ENCODE data around the gene ZNF280C.
"Not testable (repeated sequence)": the region's sequence is repeated elsewhere in the genome, so short reads cannot be mapped to it uniquely, and the experiment has no call there.

- TF ChIP-seq, protein P1, sequence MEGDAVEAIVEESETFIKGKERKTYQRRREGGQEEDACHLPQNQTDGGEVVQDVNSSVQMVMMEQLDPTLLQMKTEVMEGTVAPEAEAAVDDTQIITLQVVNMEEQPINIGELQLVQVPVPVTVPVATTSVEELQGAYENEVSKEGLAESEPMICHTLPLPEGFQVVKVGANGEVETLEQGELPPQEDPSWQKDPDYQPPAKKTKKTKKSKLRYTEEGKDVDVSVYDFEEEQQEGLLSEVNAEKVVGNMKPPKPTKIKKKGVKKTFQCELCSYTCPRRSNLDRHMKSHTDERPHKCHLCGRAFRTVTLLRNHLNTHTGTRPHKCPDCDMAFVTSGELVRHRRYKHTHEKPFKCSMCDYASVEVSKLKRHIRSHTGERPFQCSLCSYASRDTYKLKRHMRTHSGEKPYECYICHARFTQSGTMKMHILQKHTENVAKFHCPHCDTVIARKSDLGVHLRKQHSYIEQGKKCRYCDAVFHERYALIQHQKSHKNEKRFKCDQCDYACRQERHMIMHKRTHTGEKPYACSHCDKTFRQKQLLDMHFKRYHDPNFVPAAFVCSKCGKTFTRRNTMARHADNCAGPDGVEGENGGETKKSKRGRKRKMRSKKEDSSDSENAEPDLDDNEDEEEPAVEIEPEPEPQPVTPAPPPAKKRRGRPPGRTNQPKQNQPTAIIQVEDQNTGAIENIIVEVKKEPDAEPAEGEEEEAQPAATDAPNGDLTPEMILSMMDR (IDR thresholded peaks at IDR 0.05; ENCODE audit: poor library complexity) = not testable (repeated sequence)
- not testable (repeated sequence) for TF ChIP-seq EZH2phosphoT487 (IDR thresholded peaks at IDR 0.05; ENCODE audit: low read depth, severe bottlenecking, unreplicated experiment)
Measured at GRCh38 chrX:130272253-130272652, 3.6 kb upstream of the ZNF280C start.
